ENCODE results near the gene RAPGEF5.

The RAPGEF5 gene

GRCh38 chr7:22302951-22303423, 54.0 kb downstream of the RAPGEF5 start:
- DNase-seq = no peak

GRCh38 chr7:22302193-22302592, 54.8 kb downstream of the RAPGEF5 start:
- no peak for DNase-seq

GRCh38 chr7:22301790-22302189, 55.2 kb downstream of the RAPGEF5 start:
- no peak for DNase-seq

- DNase-seq = no peak
Measured at GRCh38 chr7:22300839-22301238, 56.1 kb downstream of the RAPGEF5 start.

GRCh38 chr7:22296916-22297315, 60.0 kb downstream of the RAPGEF5 start:
- DNase-seq = no peak

GRCh38 chr7:22296265-22296566, 60.7 kb downstream of the RAPGEF5 start:
- no peak for DNase-seq

GRCh38 chr7:22295402-22296264, 61.3 kb downstream of the RAPGEF5 start:
- DNase-seq = no peak

GRCh38 chr7:22292531-22292930, 64.4 kb downstream of the RAPGEF5 start:
- no peak for DNase-seq

- no peak for DNase-seq
Measured at GRCh38 chr7:22291977-22292376, 65.0 kb downstream of the RAPGEF5 start.

- DNase-seq = no peak
Measured at GRCh38 chr7:22288202-22288601, 68.8 kb downstream of the RAPGEF5 start.

- DNase-seq = no peak
Measured at GRCh38 chr7:22287412-22287811, 69.5 kb downstream of the RAPGEF5 start.

- DNase-seq = no peak
Measured at GRCh38 chr7:22286436-22286835, 70.5 kb downstream of the RAPGEF5 start.

- DNase-seq = no peak
Measured at GRCh38 chr7:22281481-22281880, 75.5 kb downstream of the RAPGEF5 start.

- no peak for DNase-seq
Measured at GRCh38 chr7:22280031-22280430, 76.9 kb downstream of the RAPGEF5 start.

- no peak for DNase-seq
Measured at GRCh38 chr7:22278660-22279059, 78.3 kb downstream of the RAPGEF5 start.

- no peak for DNase-seq
Measured at GRCh38 chr7:22277375-22277774, 79.6 kb downstream of the RAPGEF5 start.

- DNase-seq = no peak
Measured at GRCh38 chr7:22275661-22276060, 81.3 kb downstream of the RAPGEF5 start.

GRCh38 chr7:22271311-22271710, 85.6 kb downstream of the RAPGEF5 start:
- no peak for DNase-seq

- no peak for DNase-seq
Measured at GRCh38 chr7:22270371-22270770, 86.6 kb downstream of the RAPGEF5 start.

GRCh38 chr7:22269963-22270362, 87.0 kb downstream of the RAPGEF5 start:
- DNase-seq = no peak

- DNase-seq = no peak
Measured at GRCh38 chr7:22268884-22269421, 88.0 kb downstream of the RAPGEF5 start.

GRCh38 chr7:22267930-22268615, 88.9 kb downstream of the RAPGEF5 start:
- no peak for DNase-seq

- no peak for DNase-seq
Measured at GRCh38 chr7:22262538-22262937, 94.4 kb downstream of the RAPGEF5 start.

GRCh38 chr7:22256541-22257096, 100.3 kb downstream of the RAPGEF5 start:
- DNase-seq = no peak

Measured in NK-92 treated with Interleukin-12 subunit alpha and Interleukin-12 subunit beta, amount 100 ng/mL, for 24 hours (cell line).